GM18505 (cell line): ENCODE data around the gene OSCP1.
"Not testable (repeated sequence)": the region's sequence is repeated elsewhere in the genome, so short reads cannot be mapped to it uniquely, and the experiment has no call there.

ENCODE experiments used
- ATAC-seq: cut with Tn5 transposase; IDR thresholded peaks from one replicate; pipeline ENCODE4 v1.9.1; 2021; ENCODE audit not compliant: unreplicated experiment
- POLR2A ChIP-seq: IDR thresholded peaks from 4 replicates; pipeline ENCODE4 v1.6.1; 2011; ENCODE audit warnings: borderline replicate concordance; ENCODE audit not compliant: insufficient read depth, insufficient read length; ENCODE audit errors: extremely low read depth

Gene OSCP1

DNA sequence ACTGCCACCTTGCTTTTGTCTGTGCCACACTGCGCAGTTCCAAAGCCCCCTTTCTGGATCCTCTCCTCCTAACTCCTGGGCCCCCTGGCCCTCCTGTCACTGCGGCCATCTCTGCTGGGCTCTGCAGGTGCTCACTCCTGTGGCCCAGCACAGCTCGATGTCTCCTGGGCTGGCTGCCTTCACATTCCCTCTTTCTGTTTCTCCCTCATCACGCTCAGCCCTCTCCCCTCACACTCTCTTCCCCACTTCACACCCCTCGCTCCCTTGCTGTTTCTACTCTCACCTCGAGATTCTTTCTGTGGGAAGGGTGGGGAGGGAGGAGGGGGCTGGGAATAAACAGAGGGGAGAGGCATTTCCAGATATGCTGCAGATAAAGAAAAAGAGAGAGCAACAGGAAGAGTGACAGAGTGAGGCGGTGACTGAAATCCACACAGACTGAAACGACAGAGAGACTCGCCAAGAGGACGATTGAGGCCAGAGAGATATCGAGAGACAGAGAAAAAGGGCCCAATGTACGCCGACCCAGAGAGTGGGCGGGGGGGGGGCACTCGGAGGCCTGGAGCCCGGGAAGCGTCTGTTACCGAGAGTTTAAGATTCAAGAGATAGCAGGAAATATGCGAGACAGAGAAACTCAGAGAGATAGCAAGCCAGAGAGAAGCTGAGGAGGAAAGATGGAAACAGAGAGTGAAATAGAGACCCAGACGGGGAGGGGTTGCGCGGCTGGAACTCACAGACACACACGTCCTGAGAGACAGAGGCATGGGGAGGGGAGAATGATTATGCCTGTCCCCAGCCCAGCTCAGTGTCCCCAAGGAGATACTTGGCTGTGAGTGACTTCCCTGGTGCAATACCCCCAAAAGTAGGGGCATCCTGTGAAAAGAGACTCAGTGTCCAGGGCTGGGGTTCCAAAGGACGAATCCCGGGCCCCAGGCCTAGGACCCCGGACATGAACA lies 31.8 kb upstream of the OSCP1 start:
- TF ChIP-seq POLR2A: no peak
- no peak for ATAC-seq

DNA sequence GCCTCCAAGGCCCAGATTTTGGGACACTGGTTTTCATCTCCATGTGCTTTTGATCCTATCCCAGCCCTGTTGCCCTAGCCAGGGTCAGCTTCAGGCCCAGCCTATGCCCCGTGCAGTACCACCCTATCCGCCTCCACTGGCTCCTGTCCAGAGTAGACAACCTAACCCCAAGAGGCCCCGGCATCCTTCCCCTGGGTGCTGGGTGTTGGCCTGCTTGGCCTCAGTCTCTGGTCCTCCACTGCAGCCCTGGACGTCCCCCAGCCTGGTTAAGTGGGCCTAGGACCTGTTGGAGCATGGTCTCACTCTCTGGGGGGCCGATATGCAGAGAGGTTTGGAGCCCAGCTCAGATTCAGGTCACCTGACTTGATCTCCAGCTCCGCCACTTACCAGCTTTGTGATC lies 30.8 kb upstream of the OSCP1 start:
- ATAC-seq: no peak
- TF ChIP-seq POLR2A: no peak

DNA sequence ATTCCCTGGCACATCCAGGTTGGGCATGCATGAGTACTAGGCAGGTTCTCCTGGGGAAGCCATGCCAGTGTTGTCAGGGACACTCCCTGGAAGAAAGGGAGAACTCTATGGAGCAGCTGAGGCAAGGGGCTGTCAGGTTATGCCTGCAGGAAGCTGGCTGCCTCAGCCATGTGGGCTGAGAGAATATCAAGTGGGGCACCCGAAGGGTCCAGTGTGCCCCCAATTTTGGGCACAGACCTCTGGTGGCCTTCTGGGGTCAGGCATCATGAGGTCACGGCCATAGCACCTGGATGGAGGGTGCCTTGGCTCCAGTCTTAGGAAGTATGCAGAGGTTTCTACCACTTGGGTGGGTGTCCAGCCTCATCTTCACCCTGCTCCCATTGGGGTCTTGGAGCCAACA lies 29.9 kb upstream of the OSCP1 start:
- ATAC-seq: no peak
- no peak for TF ChIP-seq POLR2A

DNA sequence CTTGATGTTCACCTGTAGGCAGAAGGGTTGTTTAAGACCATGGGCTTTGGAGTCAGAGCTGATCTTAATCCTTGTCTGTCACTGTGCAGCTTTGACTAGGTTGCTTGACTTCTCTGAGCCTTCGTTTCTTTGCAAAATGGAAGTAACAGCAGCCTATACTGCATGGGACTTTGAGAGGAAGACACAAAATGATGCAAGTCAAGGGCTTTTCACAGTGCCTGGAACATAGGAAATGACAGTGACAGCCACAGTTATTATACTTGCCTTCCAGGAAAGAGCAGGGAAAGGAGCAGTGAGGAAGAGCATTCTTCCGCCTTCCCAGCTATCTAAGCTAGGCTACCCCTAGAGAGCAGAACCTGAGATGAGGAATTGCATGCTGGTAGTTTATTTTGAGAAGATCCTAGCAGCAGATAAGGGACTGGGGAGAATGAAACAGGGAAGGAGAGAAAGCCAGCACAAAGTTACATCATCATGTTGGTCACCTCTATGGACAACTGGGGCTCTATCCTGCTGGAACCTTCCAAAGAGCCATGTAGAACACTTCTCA lies 29.3 kb upstream of the OSCP1 start:
- ATAC-seq: no peak
- TF ChIP-seq POLR2A: no peak

DNA sequence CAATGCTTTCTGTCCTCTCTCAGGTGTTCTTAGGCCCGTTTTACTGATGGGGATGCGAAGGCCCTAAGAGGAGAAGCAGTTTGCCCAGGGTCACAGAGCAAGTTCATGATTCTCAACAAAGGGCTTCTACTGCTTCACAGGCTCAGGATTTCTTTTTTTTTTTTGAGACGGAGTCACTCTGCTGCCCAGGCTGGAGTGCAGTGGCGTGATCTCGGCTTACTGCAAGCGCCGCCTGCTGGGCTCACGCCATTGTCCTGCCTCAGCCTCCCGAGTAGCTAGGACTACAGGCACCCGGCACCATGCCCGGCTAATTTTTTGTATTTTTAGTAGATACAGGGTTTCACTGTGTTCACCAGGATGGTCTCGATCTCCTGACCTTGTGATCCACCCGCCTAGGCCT lies 27.4 kb upstream of the OSCP1 start:
- ATAC-seq: not testable (repeated sequence)

DNA sequence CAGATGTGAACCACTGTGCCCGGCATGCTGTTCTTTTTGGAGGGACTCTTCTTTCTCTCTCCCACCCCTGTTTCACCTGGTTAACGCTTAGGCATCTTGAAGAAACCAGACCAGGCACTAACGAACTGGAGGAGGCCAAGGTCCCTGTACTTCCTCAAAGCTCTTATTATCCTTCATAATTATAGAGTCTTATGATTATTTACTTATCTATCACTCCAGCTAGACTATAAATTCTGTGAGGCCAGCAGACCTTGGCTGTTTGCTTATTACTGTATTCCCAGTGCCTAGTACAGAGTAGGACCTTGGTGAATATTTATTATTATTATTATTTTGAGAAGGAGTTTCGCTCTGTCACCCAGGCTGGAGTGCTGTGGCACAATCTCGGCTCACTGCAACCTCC lies 26.7 kb upstream of the OSCP1 start:
- no peak for TF ChIP-seq POLR2A
- ATAC-seq: no peak

DNA sequence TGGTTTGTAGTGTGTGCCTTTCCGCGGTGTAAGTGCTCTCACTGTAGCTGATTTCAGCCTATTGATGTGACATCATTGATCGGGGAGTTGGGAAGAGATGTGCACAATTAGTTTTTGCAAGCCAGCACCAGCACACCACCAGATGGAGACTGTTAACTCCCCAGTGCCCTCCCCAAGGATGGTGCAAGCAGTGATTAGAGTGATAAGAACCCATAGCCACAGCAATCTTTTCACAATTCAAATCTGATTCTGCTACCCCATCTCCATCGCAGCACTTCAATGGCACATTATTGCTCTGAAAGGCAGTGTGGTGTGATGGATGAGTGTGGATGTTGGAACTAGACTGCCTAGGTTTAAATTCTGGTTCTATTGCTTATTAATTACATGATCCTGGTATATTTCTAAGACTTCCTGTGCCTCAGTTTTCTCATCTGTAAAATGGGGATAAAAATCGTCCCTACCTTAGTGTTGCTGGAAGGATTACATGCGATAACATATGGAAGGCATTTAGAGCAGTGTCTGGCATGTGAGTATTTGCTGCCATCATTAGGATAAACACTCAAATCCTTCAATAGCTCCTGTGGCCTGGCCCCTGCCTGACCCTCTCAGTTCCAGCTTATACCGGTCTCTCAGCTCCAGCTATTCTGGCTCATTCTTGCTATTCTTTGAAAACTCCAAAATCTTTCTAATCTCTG lies 25.8 kb upstream of the OSCP1 start:
- TF ChIP-seq POLR2A: no peak
- no peak for ATAC-seq

DNA sequence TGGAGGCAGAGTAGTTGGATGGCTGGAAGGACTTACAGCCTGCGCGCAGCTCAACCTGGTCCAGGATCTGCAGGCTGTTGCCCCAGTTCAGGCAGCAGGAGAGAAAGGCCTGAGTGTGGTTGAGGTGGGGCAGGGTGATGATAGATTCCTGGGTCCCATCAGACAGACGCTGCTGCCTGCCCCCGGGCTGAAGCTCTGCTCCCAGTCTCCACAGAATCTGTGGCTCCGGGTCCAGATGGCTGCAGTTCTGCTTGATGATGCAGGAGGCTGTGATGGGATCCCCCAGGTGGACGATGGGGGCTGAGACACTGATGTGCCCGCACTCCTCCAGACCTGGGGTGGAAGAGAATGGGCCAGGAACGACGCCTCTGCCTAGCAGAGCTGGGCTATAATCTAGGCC lies 25.1 kb upstream of the OSCP1 start:
- ATAC-seq: no peak
- no peak for TF ChIP-seq POLR2A

DNA sequence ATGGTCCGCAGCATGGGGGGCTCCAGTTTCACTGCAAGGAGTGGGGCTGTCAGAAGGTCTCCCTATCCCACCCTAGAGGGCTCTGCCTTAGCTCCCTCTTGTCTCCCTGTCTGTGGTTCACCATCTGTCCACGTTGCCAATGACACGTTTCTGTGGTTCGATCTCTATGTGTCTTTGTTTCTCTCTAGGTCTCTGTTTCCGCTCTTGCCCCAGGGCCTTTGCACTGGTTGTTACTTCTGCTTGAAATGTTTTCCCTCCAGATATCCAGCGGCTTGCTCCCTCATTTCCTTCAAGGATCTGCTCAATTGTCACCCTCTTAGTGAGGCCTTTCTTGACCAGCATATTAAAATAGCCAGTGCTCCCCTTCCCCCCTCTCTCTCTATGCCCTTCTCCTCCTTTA lies 22.4 kb upstream of the OSCP1 start:
- TF ChIP-seq POLR2A: no peak
- no peak for ATAC-seq

DNA sequence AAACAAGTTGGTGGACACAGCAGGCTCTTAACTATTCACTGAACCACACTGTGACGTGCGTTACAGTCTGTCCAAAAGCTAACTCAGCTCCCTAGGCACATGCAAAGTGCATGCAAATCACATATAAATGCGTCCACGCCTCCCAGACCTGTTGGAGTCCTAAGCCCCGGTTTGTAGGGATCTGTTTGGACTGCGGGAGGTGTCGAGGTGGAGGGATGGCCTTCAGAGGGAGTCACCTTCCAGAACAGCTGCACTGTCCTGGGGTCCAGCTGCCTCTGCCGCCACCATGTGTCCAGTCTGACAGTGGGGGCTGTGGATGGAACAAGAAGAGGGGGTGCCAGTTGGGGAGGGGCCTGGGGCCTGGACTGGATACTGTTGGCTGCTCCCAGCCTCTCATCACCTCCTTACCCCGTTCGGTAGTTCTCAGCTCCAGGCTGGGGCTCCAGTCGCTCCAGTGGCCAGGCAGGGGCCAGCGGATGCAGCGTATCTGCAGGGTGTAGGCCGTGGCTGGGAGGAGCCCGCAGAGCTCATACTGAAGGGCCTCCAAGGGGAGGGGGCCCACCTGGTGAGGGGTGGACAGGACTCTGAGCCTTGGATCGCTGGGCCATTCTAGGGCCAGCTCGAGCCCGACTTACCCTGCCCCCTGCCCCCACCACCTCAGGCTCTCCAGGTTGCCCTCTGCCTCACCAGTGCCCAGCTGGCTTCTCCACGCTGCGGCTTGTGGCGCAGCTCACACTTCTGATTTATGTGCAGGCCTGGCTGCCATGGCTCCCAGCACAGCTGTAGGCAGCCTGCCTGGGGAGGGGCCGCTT lies 21.8 kb upstream of the OSCP1 start:
- no peak for ATAC-seq
- no peak for TF ChIP-seq POLR2A

DNA sequence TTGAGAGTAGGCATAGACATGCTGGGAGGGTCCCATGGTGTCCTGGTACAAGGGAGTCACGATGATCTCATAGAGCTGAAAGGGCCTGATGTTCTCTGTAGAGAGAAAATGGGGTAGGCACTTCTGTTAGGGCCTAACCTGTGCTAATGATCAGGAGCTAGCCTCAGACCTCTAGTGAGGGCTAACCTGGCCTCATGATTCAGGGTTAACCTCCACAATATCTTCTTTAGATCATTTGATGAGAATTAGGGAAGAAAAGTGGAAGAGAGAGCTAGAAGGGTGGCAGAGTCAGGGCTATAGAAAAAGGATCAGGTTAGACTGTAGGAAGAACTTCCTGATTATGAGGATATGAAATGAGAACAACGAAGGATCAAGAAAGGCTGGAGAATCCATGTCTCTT lies 18.9 kb upstream of the OSCP1 start:
- no peak for ATAC-seq
- no peak for TF ChIP-seq POLR2A

DNA sequence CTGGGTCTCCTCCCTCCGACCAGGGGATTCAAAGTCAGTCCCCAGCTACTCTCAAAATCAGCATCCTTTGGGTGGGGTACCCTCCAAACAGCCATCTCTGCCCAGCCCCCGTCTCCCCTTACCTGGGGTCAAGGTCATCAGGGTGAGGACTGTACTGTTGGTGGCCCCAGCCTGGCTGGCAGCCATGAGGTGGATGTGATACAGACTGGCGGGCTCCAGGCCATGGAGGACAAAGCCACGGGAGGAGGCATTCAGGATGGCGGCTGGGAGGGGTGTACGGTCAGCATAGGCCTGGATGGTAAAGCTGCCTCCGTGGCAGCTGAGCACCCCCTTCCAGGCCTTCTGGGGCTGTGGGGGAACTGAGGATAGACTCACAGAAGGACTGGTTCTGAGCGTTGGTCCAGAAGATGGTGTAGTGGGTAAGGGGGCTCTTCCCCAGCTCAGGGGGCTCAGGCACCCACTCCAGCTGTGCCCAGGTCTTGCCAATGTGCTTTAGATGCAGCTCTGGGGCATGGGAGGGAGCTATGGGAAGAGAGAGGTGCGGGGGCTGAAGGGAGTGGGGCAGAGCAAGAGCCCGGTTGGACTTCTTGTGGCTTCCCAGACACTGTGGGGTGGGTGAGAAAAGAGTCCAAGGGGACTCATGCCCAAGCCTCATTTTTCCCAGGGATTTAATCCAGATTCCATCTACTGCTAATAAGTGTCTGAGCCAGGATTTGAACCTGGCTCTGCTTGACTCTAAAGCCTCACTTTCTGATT lies 17.6 kb upstream of the OSCP1 start:
- TF ChIP-seq POLR2A: no peak
- no peak for ATAC-seq

DNA sequence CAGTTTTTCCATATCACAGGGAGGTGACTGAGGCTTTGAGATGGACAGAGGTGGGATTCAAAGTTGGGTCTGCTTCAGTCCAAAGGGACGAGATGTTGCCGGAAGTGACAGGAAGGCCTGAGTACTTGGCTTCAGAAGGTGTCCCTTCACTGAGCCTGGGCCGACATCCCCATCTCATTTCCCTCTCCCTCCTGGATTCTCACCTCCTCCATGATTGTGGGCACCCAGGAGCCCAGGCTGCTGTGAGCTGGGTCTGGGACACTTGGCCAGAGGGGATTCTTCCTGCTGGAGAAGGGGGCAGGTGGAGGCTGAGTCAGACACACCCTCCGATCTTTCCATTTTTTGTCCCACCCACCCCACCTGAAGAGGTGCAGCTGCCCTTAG lies 16.8 kb upstream of the OSCP1 start:
- no peak for ATAC-seq

More for the DNA sequence above, 16.8 kb upstream of the OSCP1 start:
- TF ChIP-seq POLR2A: no peak
